ENCODE data around the gene ZNF839.
"Not testable (repeated sequence)": the region's sequence is repeated elsewhere in the genome, so short reads cannot be mapped to it uniquely, and the experiment has no call there.

ZNF839 gene

DNA sequence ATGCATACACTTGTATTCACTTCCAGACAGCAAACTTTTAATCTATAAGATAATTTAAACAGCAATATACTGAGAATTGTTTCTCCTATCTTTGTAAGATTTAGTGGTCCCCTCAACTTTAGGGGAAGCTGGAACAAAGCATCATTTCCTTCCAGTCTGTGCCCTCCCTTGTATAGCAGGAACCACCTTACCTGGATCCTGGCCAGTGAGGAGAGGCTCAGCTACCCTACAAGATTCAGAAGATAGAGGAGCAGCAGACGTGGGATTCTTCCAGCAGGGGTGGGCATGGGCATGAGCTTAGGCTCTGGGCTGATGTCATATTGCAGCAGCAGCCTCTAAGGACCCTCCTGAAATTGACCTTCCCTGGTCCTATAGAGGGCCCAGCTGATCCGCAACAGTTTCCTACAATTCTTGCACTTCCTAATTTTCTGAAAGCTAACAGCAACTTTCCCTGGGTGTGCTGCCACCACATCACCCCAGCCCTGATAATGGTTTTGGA, 35.9 kb upstream of the ZNF839 start:
- Histone ChIP-seq H3K27ac (ENCODE audit: low read depth in 2 of 2, low read length in 2 of 2) (no peak overlapping the region), H3K9ac (ENCODE audit: low read depth in 1 of 2, low read length in 2 of 2) (no peak overlapping the region), H3K27me3 (ENCODE audit: control insufficient read depth in 2 of 2, insufficient read depth in 2 of 2, low read length in 2 of 2) (no peaks in the 10 kb centered on the region), H3K9me3 (ENCODE audit: control insufficient read depth in 2 of 2, low read length in 2 of 2) (no peaks in the 10 kb centered on the region), H3K4me3 (ENCODE audit: low read length in 2 of 2) (no peak overlapping the region), H3K36me3 (ENCODE audit: control insufficient read depth in 2 of 2, insufficient read depth in 2 of 2, low read length in 2 of 2) (no peaks in the 10 kb centered on the region), H3K4me1 (ENCODE audit: control insufficient read depth in 2 of 2, insufficient read depth in 2 of 2, low read length in 2 of 2) (no peaks in the 10 kb centered on the region)

DNA sequence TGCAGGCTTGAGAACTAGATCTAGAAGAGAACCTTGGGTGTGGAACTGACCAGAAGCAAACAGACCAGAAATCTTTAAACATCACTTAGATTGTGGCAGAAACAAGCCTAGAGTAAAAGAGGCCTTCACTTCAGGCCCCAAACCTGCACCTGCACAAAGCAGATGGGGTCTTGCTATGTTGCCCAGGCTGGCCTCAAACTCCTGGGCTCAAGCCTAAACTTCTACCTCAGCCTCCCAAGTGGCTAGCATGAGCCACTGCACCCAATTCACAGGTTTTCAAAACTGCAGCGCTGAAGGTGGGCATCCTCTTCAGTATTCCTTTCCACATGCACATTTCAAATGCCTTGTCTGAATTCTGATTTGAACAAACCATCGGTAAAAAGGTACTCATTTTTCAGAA, 34.4 kb upstream of the ZNF839 start:
- H3K27ac ChIP-seq (ENCODE audit: low read depth in 2 of 2, low read length in 2 of 2) = no peak overlapping the region
- H3K36me3 ChIP-seq (ENCODE audit: control insufficient read depth in 2 of 2, insufficient read depth in 2 of 2, low read length in 2 of 2) = no peaks in the 10 kb centered on the region
- no peak overlapping the region for H3K9ac ChIP-seq (ENCODE audit: low read depth in 1 of 2, low read length in 2 of 2)
- H3K27me3 ChIP-seq (ENCODE audit: control insufficient read depth in 2 of 2, insufficient read depth in 2 of 2, low read length in 2 of 2) = no peaks in the 10 kb centered on the region
- H3K9me3 ChIP-seq (ENCODE audit: control insufficient read depth in 2 of 2, low read length in 2 of 2) = no peaks in the 10 kb centered on the region
- H3K4me1 ChIP-seq (ENCODE audit: control insufficient read depth in 2 of 2, insufficient read depth in 2 of 2, low read length in 2 of 2) = no peaks in the 10 kb centered on the region
- H3K4me3 ChIP-seq (ENCODE audit: low read length in 2 of 2) = no peak overlapping the region

DNA sequence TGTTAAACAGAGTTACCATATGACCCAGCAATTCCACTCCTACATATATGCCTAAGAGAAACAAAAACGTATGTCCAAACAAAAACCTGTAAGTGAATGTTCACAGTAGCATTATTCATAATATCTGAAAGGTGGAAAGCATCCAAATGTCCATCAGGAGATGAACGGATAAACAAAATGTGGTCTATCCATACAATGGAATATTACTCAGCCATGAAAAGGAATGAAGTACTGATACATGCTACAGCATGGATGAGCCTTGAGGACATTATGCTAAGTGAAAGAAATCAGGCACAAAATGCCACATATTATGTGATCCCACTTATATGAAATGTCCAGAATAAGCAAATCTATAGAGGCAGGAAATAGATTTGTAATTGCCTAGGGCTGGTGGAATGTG, 31.4 kb upstream of the ZNF839 start:
- Histone ChIP-seq H3K9ac (ENCODE audit: low read depth in 1 of 2, low read length in 2 of 2) (no peak overlapping the region), H3K27ac (ENCODE audit: low read depth in 2 of 2, low read length in 2 of 2) (no peak overlapping the region), H3K27me3 (ENCODE audit: control insufficient read depth in 2 of 2, insufficient read depth in 2 of 2, low read length in 2 of 2) (no peaks in the 10 kb centered on the region), H3K9me3 (ENCODE audit: control insufficient read depth in 2 of 2, low read length in 2 of 2) (no peaks in the 10 kb centered on the region), H3K4me3 (ENCODE audit: low read length in 2 of 2) (no peak overlapping the region), H3K4me1 (ENCODE audit: control insufficient read depth in 2 of 2, insufficient read depth in 2 of 2, low read length in 2 of 2) (no peaks in the 10 kb centered on the region), H3K36me3 (ENCODE audit: control insufficient read depth in 2 of 2, insufficient read depth in 2 of 2, low read length in 2 of 2) (no peaks in the 10 kb centered on the region)

- H3K4me3 ChIP-seq (ENCODE audit: low read length in 2 of 2) = no peak overlapping the region
- no peaks in the 10 kb centered on the region for H3K9me3 ChIP-seq (ENCODE audit: control insufficient read depth in 2 of 2, low read length in 2 of 2)
- H3K27me3 ChIP-seq (ENCODE audit: control insufficient read depth in 2 of 2, insufficient read depth in 2 of 2, low read length in 2 of 2) = no peaks in the 10 kb centered on the region
- no peaks in the 10 kb centered on the region for H3K4me1 ChIP-seq (ENCODE audit: control insufficient read depth in 2 of 2, insufficient read depth in 2 of 2, low read length in 2 of 2)
- H3K9ac ChIP-seq (ENCODE audit: low read depth in 1 of 2, low read length in 2 of 2) = no peak overlapping the region
- H3K27ac ChIP-seq (ENCODE audit: low read depth in 2 of 2, low read length in 2 of 2) = peak overlapping the region in 1 of 2 donors; percentile 29
- H3K36me3 ChIP-seq (ENCODE audit: control insufficient read depth in 2 of 2, insufficient read depth in 2 of 2, low read length in 2 of 2) = no peaks in the 10 kb centered on the region
These were observed 27.1 kb upstream of the ZNF839 start for GRCh38 chr14:102292441-102292840.

DNA sequence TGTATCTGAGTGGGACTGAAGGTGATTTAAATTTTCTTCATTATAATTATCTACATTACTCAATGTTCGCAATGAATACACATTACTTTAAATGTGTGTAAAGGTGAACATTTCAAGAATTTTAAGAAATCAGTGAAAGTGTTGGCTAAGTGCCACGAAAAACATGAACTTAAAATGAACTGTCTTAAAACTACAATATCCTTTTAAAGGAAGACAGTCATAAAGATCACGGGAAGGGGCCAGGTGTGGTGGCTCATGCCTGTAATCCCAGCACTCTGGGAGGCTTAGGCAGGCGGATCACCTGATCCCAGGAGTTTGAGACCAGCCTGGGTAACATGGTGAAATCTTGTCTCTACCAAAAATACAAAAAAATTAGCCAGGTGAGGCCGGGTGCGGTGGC, 25.8 kb upstream of the ZNF839 start:
- H3K4me3 ChIP-seq (ENCODE audit: low read length in 2 of 2) = no peak overlapping the region
- H3K27me3 ChIP-seq (ENCODE audit: control insufficient read depth in 2 of 2, insufficient read depth in 2 of 2, low read length in 2 of 2) = no peaks in the 10 kb centered on the region
- H3K4me1 ChIP-seq (ENCODE audit: control insufficient read depth in 2 of 2, insufficient read depth in 2 of 2, low read length in 2 of 2) = no peaks in the 10 kb centered on the region
- H3K9me3 ChIP-seq (ENCODE audit: control insufficient read depth in 2 of 2, low read length in 2 of 2) = no peaks in the 10 kb centered on the region
- H3K36me3 ChIP-seq (ENCODE audit: control insufficient read depth in 2 of 2, insufficient read depth in 2 of 2, low read length in 2 of 2) = no peaks in the 10 kb centered on the region
- H3K9ac ChIP-seq (ENCODE audit: low read depth in 1 of 2, low read length in 2 of 2) = no peak overlapping the region
- H3K27ac ChIP-seq (ENCODE audit: low read depth in 2 of 2, low read length in 2 of 2) = no peak overlapping the region

- H3K9me3 ChIP-seq (ENCODE audit: control insufficient read depth in 2 of 2, low read length in 2 of 2) = no peaks in the 10 kb centered on the region
- no peaks in the 10 kb centered on the region for H3K27me3 ChIP-seq (ENCODE audit: control insufficient read depth in 2 of 2, insufficient read depth in 2 of 2, low read length in 2 of 2)
- H3K4me3 ChIP-seq (ENCODE audit: low read length in 2 of 2) = no peak overlapping the region
- H3K4me1 ChIP-seq (ENCODE audit: control insufficient read depth in 2 of 2, insufficient read depth in 2 of 2, low read length in 2 of 2) = no peaks in the 10 kb centered on the region
- H3K27ac ChIP-seq (ENCODE audit: low read depth in 2 of 2, low read length in 2 of 2) = no peak overlapping the region
- no peak overlapping the region for H3K9ac ChIP-seq (ENCODE audit: low read depth in 1 of 2, low read length in 2 of 2)
- H3K36me3 ChIP-seq (ENCODE audit: control insufficient read depth in 2 of 2, insufficient read depth in 2 of 2, low read length in 2 of 2) = no peaks in the 10 kb centered on the region
These were observed 24.3 kb upstream of the ZNF839 start for GRCh38 chr14:102295270-102295669.

GRCh38 chr14:102297436-102298170, 21.9 kb upstream of the ZNF839 start:
- H3K4me1 ChIP-seq (ENCODE audit: control insufficient read depth in 2 of 2, insufficient read depth in 2 of 2, low read length in 2 of 2) = no peaks in the 10 kb centered on the region
- H3K9ac ChIP-seq (ENCODE audit: low read depth in 1 of 2, low read length in 2 of 2) = no peak overlapping the region
- no peaks in the 10 kb centered on the region for H3K9me3 ChIP-seq (ENCODE audit: control insufficient read depth in 2 of 2, low read length in 2 of 2)

GRCh38 chr14:102298303-102299070, 21.1 kb upstream of the ZNF839 start:
- not testable (repeated sequence) for H3K36me3 ChIP-seq (ENCODE audit: control insufficient read depth in 2 of 2, insufficient read depth in 2 of 2, low read length in 2 of 2); H3K4me1 ChIP-seq (ENCODE audit: control insufficient read depth in 2 of 2, insufficient read depth in 2 of 2, low read length in 2 of 2)

More at GRCh38 chr14:102297436-102298170, 21.9 kb upstream of the ZNF839 start:
- H3K36me3 ChIP-seq (ENCODE audit: control insufficient read depth in 2 of 2, insufficient read depth in 2 of 2, low read length in 2 of 2) = no peaks in the 10 kb centered on the region
- no peak overlapping the region for H3K4me3 ChIP-seq (ENCODE audit: low read length in 2 of 2)
- H3K27ac ChIP-seq (ENCODE audit: low read depth in 2 of 2, low read length in 2 of 2) = no peak overlapping the region
- no peaks in the 10 kb centered on the region for H3K27me3 ChIP-seq (ENCODE audit: control insufficient read depth in 2 of 2, insufficient read depth in 2 of 2, low read length in 2 of 2)

GRCh38 chr14:102303664-102304063, 15.9 kb upstream of the ZNF839 start:
- H3K27ac ChIP-seq (ENCODE audit: low read depth in 2 of 2, low read length in 2 of 2) = no peak overlapping the region
- H3K4me3 ChIP-seq (ENCODE audit: low read length in 2 of 2) = no peak overlapping the region
- H3K9ac ChIP-seq (ENCODE audit: low read depth in 1 of 2, low read length in 2 of 2) = no peak overlapping the region
- no peaks in the 10 kb centered on the region for H3K27me3 ChIP-seq (ENCODE audit: control insufficient read depth in 2 of 2, insufficient read depth in 2 of 2, low read length in 2 of 2)
- peaks cover 3 to 6% of the 10 kb centered on the region in 2 donors for H3K4me1 ChIP-seq (ENCODE audit: control insufficient read depth in 2 of 2, insufficient read depth in 2 of 2, low read length in 2 of 2)
- H3K36me3 ChIP-seq (ENCODE audit: control insufficient read depth in 2 of 2, insufficient read depth in 2 of 2, low read length in 2 of 2) = no peaks in the 10 kb centered on the region
- H3K9me3 ChIP-seq (ENCODE audit: control insufficient read depth in 2 of 2, low read length in 2 of 2) = no peaks in the 10 kb centered on the region

More at GRCh38 chr14:102298303-102299070, 21.1 kb upstream of the ZNF839 start:
- H3K27ac ChIP-seq (ENCODE audit: low read depth in 2 of 2, low read length in 2 of 2); H3K9me3 ChIP-seq (ENCODE audit: control insufficient read depth in 2 of 2, low read length in 2 of 2); H3K9ac ChIP-seq (ENCODE audit: low read depth in 1 of 2, low read length in 2 of 2); H3K4me3 ChIP-seq (ENCODE audit: low read length in 2 of 2); H3K27me3 ChIP-seq (ENCODE audit: control insufficient read depth in 2 of 2, insufficient read depth in 2 of 2, low read length in 2 of 2): not testable (repeated sequence)
